K562 (cell line): ENCODE data around the gene GDNF. TPM values are rescaled to one million over a fixed set of nuclear protein-coding genes. Genes with fewer than 3 reads are reported as not detected.

Experiments
- ATAC-seq: fragments of 200-7000 bp; cut with Tn5 transposase; 3 replicates; pipeline ENCODE4 v1.9.1; 2020; ENCODE audit warnings: moderate library complexity
- BruUV-seq: library from RNA; stranded (reverse); fragments of 400-500 nt; replicated peaks from 2 replicates; lab custom pipeline; 2021; lab: Mats Ljungman, UMichigan
- CTCF ChIA-PET: fragments of 300-600 bp; formaldehyde crosslinking; extraction: SDS; loops from one replicate; lab custom pipeline; 2021; ENCODE audit warnings: low intra/inter-chr PET ratio; lab: Yijun Ruan, JAX
- POLR2A ChIA-PET: fragments of 300-600, 350-650 bp; sonication (Branson Sonifier 250); formaldehyde crosslinking; extraction: SDS; loops from one replicate; lab custom pipeline; 2021; ENCODE audit warnings: antibody characterized with exemption, inconsistent platforms; lab: Yijun Ruan, JAX
- DNase-seq, 4 experiments: peaks; one replicate each; pipeline versions ENCODE4 v3.0.0 to v3.0.0-alpha.2; 2011 to 2018; ENCODE audit warnings: low spot score in 3 of 4, mixed read lengths in 3 of 4; ENCODE audit errors: extremely low read depth in 1 of 4
- FAIRE-seq: peaks from 2 replicates; lab custom pipeline; 2011; peaks lifted over from hg19 to GRCh38; lab: Jason Lieb, UNC
- H2AFZ ChIP-seq: 2 replicates; pipeline ENCODE4 v1.6.0; 2011; ENCODE audit warnings: low read depth, low read length, control low read depth, inconsistent platforms
- H3K27ac ChIP-seq: fragments of 200-600 bp; 3 replicates; pipeline ENCODE4 v1.8.0; 2011; ENCODE audit warnings: low read depth, mild to moderate bottlenecking, control low read depth, inconsistent platforms, low read length, moderate library complexity, mixed read lengths; ENCODE audit errors: extremely low read depth
- H3K27me3 ChIP-seq, 2 experiments: fragments of 300-600 bp in 1 of 2; 2 replicates in 1 of 2; 3 replicates in 1 of 2; pipeline versions ENCODE4 v1.6.0 to v1.8.0; 2011; ENCODE audit warnings: inconsistent platforms in 2 of 2, low read length in 2 of 2, mild to moderate bottlenecking in 1 of 2, mixed read lengths in 1 of 2, moderate library complexity in 1 of 2; ENCODE audit not compliant: control insufficient read depth in 2 of 2, insufficient read depth in 2 of 2
- H3K36me3 ChIP-seq: fragments of 300-600 bp; 3 replicates; pipeline ENCODE4 v1.8.0; 2011; ENCODE audit warnings: mild to moderate bottlenecking, low read length, inconsistent platforms; ENCODE audit not compliant: control insufficient read depth, insufficient read depth
- H3K4me1 ChIP-seq, 2 experiments: fragments of 200-600 bp in 1 of 2; replicated peaks in 1 of 2; 2 replicates in 1 of 2; 3 replicates in 1 of 2; pipeline versions ENCODE4 v1.5.1 to v1.8.0; 2011; ENCODE audit warnings: inconsistent platforms in 2 of 2, low read length in 2 of 2, mild to moderate bottlenecking in 1 of 2, mixed read lengths in 1 of 2, moderate library complexity in 1 of 2; ENCODE audit not compliant: control insufficient read depth in 2 of 2, insufficient read depth in 2 of 2
- H3K4me2 ChIP-seq: 2 replicates; pipeline ENCODE4 v1.6.1; 2011; ENCODE audit warnings: low read length, control low read depth, inconsistent platforms, mixed read lengths; ENCODE audit not compliant: insufficient read depth
- H3K4me3 ChIP-seq: fragments of 200-600 bp; sonication (generic), shearing (Covaris generic); 2 replicates; pipeline ENCODE4 v1.5.1; 2016; ENCODE audit warnings: control low read depth, inconsistent platforms
- H3K79me2 ChIP-seq: fragments of 200-600 bp; 3 replicates; pipeline ENCODE4 v1.8.0; 2011; ENCODE audit warnings: low read length, inconsistent platforms; ENCODE audit not compliant: control insufficient read depth, insufficient read depth
- H3K9ac ChIP-seq, 2 experiments: 2 replicates each; pipeline versions ENCODE4 v1.6.0 to v1.6.1; 2011; ENCODE audit warnings: low read depth in 2 of 2, low read length in 2 of 2, control low read depth in 1 of 2, inconsistent platforms in 1 of 2, mild to moderate bottlenecking in 1 of 2, mixed read lengths in 1 of 2; ENCODE audit not compliant: insufficient read depth in 1 of 2
- H3K9me1 ChIP-seq: one replicate; pipeline ENCODE4 v1.6.0; 2011; ENCODE audit warnings: inconsistent platforms, mild to moderate bottlenecking, low read length, moderate library complexity; ENCODE audit not compliant: control insufficient read depth, insufficient read depth
- H3K9me3 ChIP-seq: replicated peaks from 2 replicates; pipeline ENCODE4 v1.5.1; 2011; ENCODE audit warnings: low read depth, low read length, inconsistent platforms; ENCODE audit not compliant: control insufficient read depth, insufficient read depth
- H4K20me1 ChIP-seq: replicated peaks from 2 replicates; pipeline ENCODE4 v1.6.1; 2011; ENCODE audit warnings: low read length, inconsistent platforms, mixed read lengths; ENCODE audit not compliant: control insufficient read depth, insufficient read depth
- WGBS: fragments of 100-300 bp; shearing (Covaris generic); methylation state at CpG from one replicate; pipeline ENCODE4 v1.1.6; 2016; ENCODE audit warnings: low coverage, mixed read lengths; ENCODE audit not compliant: insufficient coverage; ENCODE audit errors: missing lambda C conversion rate; 5-methylcytosine and 5-hydroxymethylcytosine counted together
- in situ Hi-C: fragments of 300-500 bp; cut with MboI; formaldehyde crosslinking; loops from 4 replicates; pipeline ENCODE4 v1.15.0; 2018; ENCODE audit warnings: inconsistent platforms, mixed read lengths
- intact Hi-C: fragments of 100-400 bp; cut with micrococcal nuclease; formaldehyde crosslinking; loops from 2 replicates; pipeline ENCODE4 v1.14.2; 2022
- polyA plus RNA-seq, 8 experiments: library from polyadenylated mRNA; depleted of rRNA in 4 of 8; stranded (reverse) in 5 of 8; unstranded in 3 of 8; fragments of >200 nt; fragmentation: Nextera tagmentation in 2 of 8; fragmentation: Illumina TruSeq in 1 of 8; extraction: Ambion mirVana in 2 of 8; extraction: Trizol in 1 of 8; gene quantifications; 2 replicates each; pipeline versions ENCODE4 v1.2.1 to v1.2.3, GENCODE V29; 2011 to 2014; ENCODE audit warnings: inconsistent platforms in 1 of 8, missing spikeins in 1 of 8
- total RNA-seq, 7 experiments: library from RNA; depleted of rRNA in 6 of 7; stranded (reverse); fragments of >200 nt in 6 of 7; fragmentation: Illumina TruSeq in 2 of 7; extraction: Trizol in 2 of 7; gene quantifications; 2 replicates each; pipeline versions ENCODE4 v1.2.1 to v1.2.3, GENCODE V29; 2011 to 2021; ENCODE audit warnings: low replicate concordance in 1 of 7
- TF ChIP-seq, protein P1 (sequence below), 2 experiments: fragments of 450-650 bp in 1 of 2; sonication (generic) in 1 of 2; formaldehyde crosslinking in 1 of 2; IDR thresholded peaks; 2 replicates each; pipeline versions ENCODE4 v1.7.1 to v1.9.0; 2016 to 2022; ENCODE audit warnings: inconsistent platforms in 1 of 2, mild to moderate bottlenecking in 1 of 2, missing genetic modification reagents in 1 of 2

GDNF gene
- total and polyA plus RNA-seq, 9 of the 15 experiments (the other 6 are each of a cell fraction or from before 2014, with no cell fraction given) = not detected

- ATAC-seq = no peak
- Histone ChIP-seq H3K9me1 (no peaks in the 10 kb centered on the region), H3K27me3 (no peaks in the 10 kb centered on the region; a peak in 1 of 5 replicates), H3K4me2 (no peak overlapping the region), H3K9ac (no peak overlapping the region), H3K9me3 (peaks cover 7% of the 10 kb centered on the region; the same call in 1 of the 2 replicates), H3K79me2 (no peaks in the 10 kb centered on the region), H2AFZ (no peak overlapping the region), H3K36me3 (no peaks in the 10 kb centered on the region), H3K4me3 (no peak overlapping the region), H3K27ac (no peak overlapping the region), H3K4me1 (no peaks in the 10 kb centered on the region), H4K20me1 (no peaks in the 10 kb centered on the region)
- in situ Hi-C loops (no loop called here), intact Hi-C loops (no loop called here)
- 6% methylated on average over 1 of the region's 1 CpG for WGBS
- TF ChIP-seq, protein P1, sequence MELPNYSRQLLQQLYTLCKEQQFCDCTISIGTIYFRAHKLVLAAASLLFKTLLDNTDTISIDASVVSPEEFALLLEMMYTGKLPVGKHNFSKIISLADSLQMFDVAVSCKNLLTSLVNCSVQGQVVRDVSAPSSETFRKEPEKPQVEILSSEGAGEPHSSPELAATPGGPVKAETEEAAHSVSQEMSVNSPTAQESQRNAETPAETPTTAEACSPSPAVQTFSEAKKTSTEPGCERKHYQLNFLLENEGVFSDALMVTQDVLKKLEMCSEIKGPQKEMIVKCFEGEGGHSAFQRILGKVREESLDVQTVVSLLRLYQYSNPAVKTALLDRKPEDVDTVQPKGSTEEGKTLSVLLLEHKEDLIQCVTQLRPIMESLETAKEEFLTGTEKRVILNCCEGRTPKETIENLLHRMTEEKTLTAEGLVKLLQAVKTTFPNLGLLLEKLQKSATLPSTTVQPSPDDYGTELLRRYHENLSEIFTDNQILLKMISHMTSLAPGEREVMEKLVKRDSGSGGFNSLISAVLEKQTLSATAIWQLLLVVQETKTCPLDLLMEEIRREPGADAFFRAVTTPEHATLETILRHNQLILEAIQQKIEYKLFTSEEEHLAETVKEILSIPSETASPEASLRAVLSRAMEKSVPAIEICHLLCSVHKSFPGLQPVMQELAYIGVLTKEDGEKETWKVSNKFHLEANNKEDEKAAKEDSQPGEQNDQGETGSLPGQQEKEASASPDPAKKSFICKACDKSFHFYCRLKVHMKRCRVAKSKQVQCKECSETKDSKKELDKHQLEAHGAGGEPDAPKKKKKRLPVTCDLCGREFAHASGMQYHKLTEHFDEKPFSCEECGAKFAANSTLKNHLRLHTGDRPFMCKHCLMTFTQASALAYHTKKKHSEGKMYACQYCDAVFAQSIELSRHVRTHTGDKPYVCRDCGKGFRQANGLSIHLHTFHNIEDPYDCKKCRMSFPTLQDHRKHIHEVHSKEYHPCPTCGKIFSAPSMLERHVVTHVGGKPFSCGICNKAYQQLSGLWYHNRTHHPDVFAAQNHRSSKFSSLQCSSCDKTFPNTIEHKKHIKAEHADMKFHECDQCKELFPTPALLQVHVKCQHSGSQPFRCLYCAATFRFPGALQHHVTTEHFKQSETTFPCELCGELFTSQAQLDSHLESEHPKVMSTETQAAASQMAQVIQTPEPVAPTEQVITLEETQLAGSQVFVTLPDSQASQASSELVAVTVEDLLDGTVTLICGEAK (IDR thresholded peaks at IDR 0.05) = no peak
- TF ChIP-seq, protein P1 (CRISPR knock-in tag; IDR thresholded peaks at IDR 0.05) = no peak
- no peak for DNase-seq
- BruUV-seq = no TSS peak
- FAIRE-seq = no peak
- ChIA-PET POLR2A (no interaction called here), CTCF (no interaction called here)
These were observed 66.0 kb downstream of the GDNF start for GRCh38 chr5:37773809-37774208.
